HepG2 (cell line): ENCODE data around the gene FCHSD1. TPM values are rescaled to one million over a fixed set of nuclear protein-coding genes. Genes with fewer than 3 reads are reported as not detected.

ENCODE experiments used
- ATAC-seq: fragments of 200-7000 bp; cut with Tn5 transposase; 3 replicates; pipeline ENCODE4 v1.9.1; 2020; ENCODE audit warnings: mild to moderate bottlenecking, moderate library complexity
- BruUV-seq: library from RNA; stranded (reverse); fragments of 400-500 nt; replicated peaks from 2 replicates; lab custom pipeline; 2021; lab: Mats Ljungman, UMichigan
- CTCF ChIA-PET: fragments of 300-600 bp; formaldehyde crosslinking; extraction: SDS; loops from one replicate; lab custom pipeline; 2021; ENCODE audit warnings: low total read pairs, inconsistent platforms, low intra/inter-chr PET ratio; lab: Yijun Ruan, JAX
- POLR2A ChIA-PET: fragments of 350-600 bp; sonication (Branson Sonifier 250); formaldehyde crosslinking; loops from one replicate; lab custom pipeline; 2020; ENCODE audit warnings: antibody characterized with exemption, inconsistent platforms; lab: Yijun Ruan, JAX
- DNase-seq: peaks from one replicate; pipeline ENCODE4 v3.0.0-alpha.2; 2015; ENCODE audit warnings: low spot score
- FAIRE-seq: peaks from 3 replicates; lab custom pipeline; 2011; peaks lifted over from hg19 to GRCh38; lab: Jason Lieb, UNC
- H2AFZ ChIP-seq: one replicate; pipeline ENCODE4 v1.6.1; 2011; ENCODE audit warnings: low read length, inconsistent platforms
- H3K27ac ChIP-seq: fragments of 300-600 bp; 3 replicates; pipeline ENCODE4 v1.8.0; 2011; ENCODE audit warnings: mixed run types, mild to moderate bottlenecking, mixed read lengths, low read length, inconsistent platforms; ENCODE audit not compliant: insufficient read depth; ENCODE audit errors: extremely low read length
- H3K27me3 ChIP-seq, 2 experiments: fragments of 200-600 bp in 1 of 2; 2 replicates in 1 of 2; 3 replicates in 1 of 2; pipeline versions ENCODE4 v1.6.0 to v1.8.0; 2011; ENCODE audit warnings: low read length in 2 of 2, mild to moderate bottlenecking in 2 of 2, moderate library complexity in 2 of 2, inconsistent platforms in 1 of 2; ENCODE audit not compliant: insufficient read depth in 2 of 2, control insufficient read depth in 1 of 2
- H3K36me3 ChIP-seq, 2 experiments: fragments of 200-600 bp in 1 of 2; replicated peaks in 1 of 2; 2 replicates in 1 of 2; 3 replicates in 1 of 2; pipeline versions ENCODE4 v1.5.1 to v1.8.0; 2011; ENCODE audit warnings: low read length in 2 of 2, inconsistent platforms in 1 of 2; ENCODE audit not compliant: insufficient read depth in 2 of 2, control insufficient read depth in 1 of 2
- H3K4me1 ChIP-seq: 2 replicates; pipeline ENCODE4 v1.5.1; 2012; ENCODE audit warnings: low read length, inconsistent platforms; ENCODE audit not compliant: insufficient read depth
- H3K4me2 ChIP-seq: 2 replicates; pipeline ENCODE4 v1.6.0; 2011; ENCODE audit warnings: low read depth, low read length, inconsistent platforms
- H3K4me3 ChIP-seq, 3 experiments: fragments of 200-600 bp in 1 of 3; sonication (generic), shearing (Covaris generic) in 1 of 3; replicated peaks in 1 of 3; 2 replicates each; pipeline ENCODE4 v1.5.1; 2011 to 2016; ENCODE audit warnings: low read length in 3 of 3, inconsistent platforms in 2 of 3, low read depth in 2 of 3, mild to moderate bottlenecking in 2 of 3, control low read depth in 1 of 3, mixed read lengths in 1 of 3; ENCODE audit not compliant: insufficient read depth in 1 of 3
- H3K79me2 ChIP-seq: one replicate; pipeline ENCODE4 v1.6.1; 2011; ENCODE audit warnings: low read length, inconsistent platforms; ENCODE audit not compliant: insufficient read depth
- H3K9ac ChIP-seq: 2 replicates; pipeline ENCODE4 v1.6.0; 2011; ENCODE audit warnings: mild to moderate bottlenecking, low read depth, low read length, inconsistent platforms; ENCODE audit not compliant: insufficient read depth
- H3K9me3 ChIP-seq: 2 replicates; pipeline ENCODE4 v1.5.1; 2012; ENCODE audit warnings: mild to moderate bottlenecking, low read length
- H4K20me1 ChIP-seq: 2 replicates; pipeline ENCODE4 v1.6.0; 2011; ENCODE audit warnings: inconsistent platforms, mild to moderate bottlenecking, low read length, moderate library complexity; ENCODE audit not compliant: insufficient read depth
- CAMTA2 ChIP-seq: sonication (generic); formaldehyde crosslinking; IDR thresholded peaks from 2 replicates; pipeline ENCODE4 v1.4.0; 2020; ENCODE audit warnings: mild to moderate bottlenecking, missing genetic modification reagents, borderline replicate concordance
- ERF ChIP-seq: IDR thresholded peaks from 2 replicates; pipeline ENCODE4 v1.6.1; 2018; ENCODE audit warnings: missing biosample characterization, missing genetic modification reagents
- FOXC1 ChIP-seq: sonication (generic); formaldehyde crosslinking; IDR thresholded peaks from 2 replicates; pipeline ENCODE4 v1.8.0; 2022; ENCODE audit warnings: mild to moderate bottlenecking, missing genetic modification reagents, borderline replicate concordance
- MLLT10 ChIP-seq: sonication (generic); formaldehyde crosslinking; IDR thresholded peaks from 2 replicates; pipeline ENCODE4 v1.4.0; 2020; ENCODE audit warnings: missing genetic modification reagents
- PHB2 ChIP-seq: fragments of 450-650 bp; IDR thresholded peaks from 2 replicates; pipeline ENCODE4 v1.6.1; 2018; ENCODE audit not compliant: partially characterized antibody
- SNRNP70 ChIP-seq: fragments of 200-400 bp; formaldehyde crosslinking; IDR thresholded peaks from 2 replicates; pipeline ENCODE4 v1.6.1; 2017; ENCODE audit warnings: mild to moderate bottlenecking, low read depth, low read length, moderate library complexity
- UBTF ChIP-seq: sonication (generic); formaldehyde crosslinking; IDR thresholded peaks from 2 replicates; pipeline ENCODE4 v1.4.0; 2020; ENCODE audit warnings: mild to moderate bottlenecking, missing genetic modification reagents
- ZFY ChIP-seq: sonication (generic); formaldehyde crosslinking; IDR thresholded peaks from 2 replicates; pipeline ENCODE4 v1.4.0; 2020; ENCODE audit warnings: missing genetic modification reagents
- ZNF580 ChIP-seq: IDR thresholded peaks from 2 replicates; pipeline ENCODE4 v1.6.1; 2016; ENCODE audit warnings: low read depth, borderline replicate concordance
- ZNF766 ChIP-seq: sonication (generic); formaldehyde crosslinking; IDR thresholded peaks from 2 replicates; pipeline ENCODE4 v1.5.0; 2020; ENCODE audit warnings: missing genetic modification reagents, borderline replicate concordance
- ZNF800 ChIP-seq: sonication (generic); formaldehyde crosslinking; IDR thresholded peaks from 2 replicates; pipeline ENCODE4 v1.4.0; 2020; ENCODE audit warnings: missing genetic modification reagents
- WGBS: methylation state at CpG from one replicate; pipeline ENCODE4 v1.1.6; 2017; ENCODE audit warnings: low lambda C conversion rate; 5-methylcytosine and 5-hydroxymethylcytosine counted together
- in situ Hi-C: cut with HindIII; loops from 2 replicates; pipeline ENCODE4 v1.10.0; 2017; ENCODE audit warnings: low pct_unique_long_range_greater_than_20kb; ENCODE audit not compliant: extremely low pct_ligation_motif_present
- intact Hi-C: fragments of 100-400 bp; cut with micrococcal nuclease; formaldehyde crosslinking; loops from one replicate; pipeline ENCODE4 v1.10.0; 2022; ENCODE audit not compliant: unreplicated experiment
- polyA plus RNA-seq, 8 experiments: library from polyadenylated mRNA; depleted of rRNA in 3 of 8; stranded (reverse) in 7 of 8; unstranded in 1 of 8; fragments of >200 nt; fragmentation: Illumina TruSeq in 4 of 8; extraction: Trizol in 4 of 8; gene quantifications; 2 replicates each; pipeline versions ENCODE4 v1.2.1 to v1.2.3, GENCODE V29; 2011 to 2016; ENCODE audit warnings: low read depth in 4 of 8, missing spikeins in 1 of 8, mixed read lengths in 1 of 8; ENCODE audit not compliant: insufficient read depth in 1 of 8
- total RNA-seq, 5 experiments: library from RNA; depleted of rRNA; stranded (reverse); fragments of >200 nt; fragmentation: Illumina TruSeq; extraction: Trizol; gene quantifications; 2 replicates each; pipeline ENCODE4 v1.2.3, GENCODE V29; 2016; ENCODE audit warnings: low read depth in 1 of 5
- TF ChIP-seq, protein P1 (sequence below): sonication (generic); formaldehyde crosslinking; IDR thresholded peaks from one replicate; pipeline ENCODE4 v1.5.1; 2020; ENCODE audit warnings: mild to moderate bottlenecking, missing genetic modification reagents; ENCODE audit errors: not compliant biosample characterization

The FCHSD1 gene
- total and polyA plus RNA-seq, 2 of the 13 experiments (the other 11 are each of a cell fraction or from before 2014, with no cell fraction given): 5.5 to 15.4 TPM

- in situ Hi-C loops (loop anchor here (25.0 kb wide), 1 partner anchor 463 kb away; no protein-coding TSS in a partner anchor), intact Hi-C loops (no loop called here)
- CTCF ChIA-PET: no interaction called here
- H3K27ac ChIP-seq: no peak overlapping the region
- H4K20me1 ChIP-seq: no peaks in the 10 kb centered on the region
- no peaks in the 10 kb centered on the region for H3K4me1 ChIP-seq
- H2AFZ ChIP-seq: no peak overlapping the region
- peaks cover 2 to 3% of the 10 kb centered on the region in 2 experiments; a peak in 2 of 5 replicates for H3K27me3 ChIP-seq
- 21% methylated on average over 5 of the region's 5 CpGs for WGBS
- ATAC-seq (no peak), DNase-seq (no peak), FAIRE-seq (no peak)
- H3K4me3 ChIP-seq: no peak overlapping the region
- no peaks in the 10 kb centered on the region for H3K9me3 ChIP-seq
- no peak overlapping the region for H3K4me2 ChIP-seq
- POLR2A ChIA-PET: no interaction called here
- H3K36me3 ChIP-seq: no peaks in the 10 kb centered on the region
- H3K9ac ChIP-seq: no peak overlapping the region
- H3K79me2 ChIP-seq: no peaks in the 10 kb centered on the region
- no TSS peak for BruUV-seq
- TF ChIP-seq CAMTA2 (CRISPR knock-in tag) (no peak), UBTF (no peak), MLLT10 (CRISPR knock-in tag) (no peak), ZNF580 (CRISPR knock-in tag) (no peak), PHB2 (no peak), SNRNP70 (no peak), ERF (no peak), ZFY (no peak), ZNF766 (CRISPR knock-in tag) (no peak), FOXC1 (CRISPR knock-in tag) (no peak), ZNF800 (CRISPR knock-in tag) (no peak)
- TF ChIP-seq, protein P1, sequence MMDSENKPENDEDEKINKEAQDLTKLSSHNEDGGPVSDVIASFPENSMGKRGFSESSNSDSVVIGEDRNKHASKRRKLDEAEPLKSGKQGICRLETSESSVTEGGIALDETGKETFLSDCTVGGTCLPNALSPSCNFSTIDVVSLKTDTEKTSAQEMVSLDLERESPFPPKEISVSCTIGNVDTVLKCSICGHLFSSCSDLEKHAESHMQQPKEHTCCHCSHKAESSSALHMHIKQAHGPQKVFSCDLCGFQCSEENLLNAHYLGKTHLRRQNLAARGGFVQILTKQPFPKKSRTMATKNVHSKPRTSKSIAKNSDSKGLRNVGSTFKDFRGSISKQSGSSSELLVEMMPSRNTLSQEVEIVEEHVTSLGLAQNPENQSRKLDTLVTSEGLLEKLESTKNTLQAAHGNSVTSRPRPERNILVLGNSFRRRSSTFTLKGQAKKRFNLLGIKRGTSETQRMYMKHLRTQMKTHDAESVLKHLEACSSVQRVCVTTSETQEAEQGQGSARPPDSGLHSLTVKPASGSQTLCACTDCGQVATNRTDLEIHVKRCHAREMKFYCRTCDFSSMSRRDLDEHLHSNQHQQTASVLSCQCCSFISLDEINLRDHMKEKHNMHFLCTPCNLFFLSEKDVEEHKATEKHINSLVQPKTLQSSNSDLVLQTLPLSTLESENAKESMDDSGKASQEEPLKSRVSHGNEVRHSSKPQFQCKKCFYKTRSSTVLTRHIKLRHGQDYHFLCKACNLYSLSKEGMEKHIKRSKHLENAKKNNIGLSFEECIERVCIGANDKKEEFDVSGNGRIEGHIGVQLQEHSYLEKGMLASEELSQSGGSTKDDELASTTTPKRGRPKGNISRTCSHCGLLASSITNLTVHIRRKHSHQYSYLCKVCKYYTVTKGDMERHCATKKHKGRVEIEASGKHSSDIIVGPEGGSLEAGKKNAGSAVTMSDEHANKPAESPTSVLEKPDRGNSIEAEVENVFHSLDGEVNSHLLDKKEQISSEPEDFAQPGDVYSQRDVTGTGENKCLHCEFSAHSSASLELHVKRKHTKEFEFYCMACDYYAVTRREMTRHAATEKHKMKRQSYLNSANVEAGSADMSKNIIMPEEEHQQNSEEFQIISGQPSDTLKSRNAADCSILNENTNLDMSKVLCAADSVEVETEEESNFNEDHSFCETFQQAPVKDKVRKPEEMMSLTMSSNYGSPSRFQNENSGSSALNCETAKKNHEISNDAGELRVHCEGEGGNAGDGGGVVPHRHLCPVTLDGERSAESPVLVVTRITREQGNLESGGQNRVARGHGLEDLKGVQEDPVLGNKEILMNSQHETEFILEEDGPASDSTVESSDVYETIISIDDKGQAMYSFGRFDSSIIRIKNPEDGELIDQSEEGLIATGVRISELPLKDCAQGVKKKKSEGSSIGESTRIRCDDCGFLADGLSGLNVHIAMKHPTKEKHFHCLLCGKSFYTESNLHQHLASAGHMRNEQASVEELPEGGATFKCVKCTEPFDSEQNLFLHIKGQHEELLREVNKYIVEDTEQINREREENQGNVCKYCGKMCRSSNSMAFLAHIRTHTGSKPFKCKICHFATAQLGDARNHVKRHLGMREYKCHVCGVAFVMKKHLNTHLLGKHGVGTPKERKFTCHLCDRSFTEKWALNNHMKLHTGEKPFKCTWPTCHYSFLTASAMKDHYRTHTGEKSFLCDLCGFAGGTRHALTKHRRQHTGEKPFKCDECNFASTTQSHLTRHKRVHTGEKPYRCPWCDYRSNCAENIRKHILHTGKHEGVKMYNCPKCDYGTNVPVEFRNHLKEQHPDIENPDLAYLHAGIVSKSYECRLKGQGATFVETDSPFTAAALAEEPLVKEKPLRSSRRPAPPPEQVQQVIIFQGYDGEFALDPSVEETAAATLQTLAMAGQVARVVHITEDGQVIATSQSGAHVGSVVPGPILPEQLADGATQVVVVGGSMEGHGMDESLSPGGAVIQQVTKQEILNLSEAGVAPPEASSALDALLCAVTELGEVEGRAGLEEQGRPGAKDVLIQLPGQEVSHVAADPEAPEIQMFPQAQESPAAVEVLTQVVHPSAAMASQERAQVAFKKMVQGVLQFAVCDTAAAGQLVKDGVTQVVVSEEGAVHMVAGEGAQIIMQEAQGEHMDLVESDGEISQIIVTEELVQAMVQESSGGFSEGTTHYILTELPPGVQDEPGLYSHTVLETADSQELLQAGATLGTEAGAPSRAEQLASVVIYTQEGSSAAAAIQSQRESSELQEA (CRISPR knock-in tag): no peak
Measured at GRCh38 chr5:141674747-141675146, 23.5 kb upstream of the FCHSD1 start.
